Mesendoderm (in vitro differentiated cells): ENCODE results near the gene ZNF419.

Experiments
- DNase-seq: peaks from one replicate; pipeline ENCODE4 v3.0.0; 2013
- H2AK5ac ChIP-seq: 2 replicates; pipeline ENCODE4 v1.6.1; 2013; ENCODE audit warnings: low read length, inconsistent platforms
- H2BK120ac ChIP-seq: 2 replicates; pipeline ENCODE4 v1.6.1; 2013; ENCODE audit warnings: low read depth, mild to moderate bottlenecking, low read length, moderate library complexity, mixed read lengths
- H2BK15ac ChIP-seq: replicated peaks from 2 replicates; pipeline ENCODE4 v1.6.1; 2013; ENCODE audit warnings: low read depth, mild to moderate bottlenecking, moderate library complexity
- H2BK5ac ChIP-seq: 2 replicates; pipeline ENCODE4 v1.6.1; 2013; ENCODE audit warnings: low read length, inconsistent platforms
- H3K18ac ChIP-seq: 2 replicates; pipeline ENCODE4 v1.6.1; 2013; ENCODE audit warnings: mild to moderate bottlenecking, low read length, mixed read lengths
- H3K23ac ChIP-seq: one replicate; pipeline ENCODE4 v1.6.1; 2013; ENCODE audit warnings: low read length
- H3K27ac ChIP-seq: 2 replicates; pipeline ENCODE4 v1.5.1; 2013; ENCODE audit warnings: low read depth, mild to moderate bottlenecking, inconsistent platforms, low read length, moderate library complexity
- H3K27me3 ChIP-seq: 2 replicates; pipeline ENCODE4 v1.6.1; 2013; ENCODE audit warnings: low read length, control low read depth, mild to moderate bottlenecking, inconsistent platforms; ENCODE audit not compliant: insufficient read depth, poor library complexity
- H3K36me3 ChIP-seq: 2 replicates; pipeline ENCODE4 v1.6.1; 2013; ENCODE audit warnings: low read length, inconsistent platforms; ENCODE audit not compliant: control insufficient read depth, insufficient read depth
- H3K4ac ChIP-seq: one replicate; pipeline ENCODE4 v1.6.1; 2013; ENCODE audit warnings: low read depth, mild to moderate bottlenecking, low read length, moderate library complexity
- H3K4me1 ChIP-seq: 2 replicates; pipeline ENCODE4 v1.6.1; 2013; ENCODE audit warnings: low read depth, low read length, inconsistent platforms; ENCODE audit not compliant: control insufficient read depth
- H3K4me2 ChIP-seq: 2 replicates; pipeline ENCODE4 v1.6.1; 2013; ENCODE audit warnings: low read length
- H3K4me3 ChIP-seq: 2 replicates; pipeline ENCODE4 v1.5.1; 2013; ENCODE audit warnings: mild to moderate bottlenecking, low read length
- H3K56ac ChIP-seq: one replicate; pipeline ENCODE4 v1.6.1; 2013; ENCODE audit warnings: low read length
- H3K79me1 ChIP-seq: 2 replicates; pipeline ENCODE4 v1.6.1; 2013; ENCODE audit warnings: low read length, inconsistent platforms
- H3K79me2 ChIP-seq: 2 replicates; pipeline ENCODE4 v1.6.1; 2013; ENCODE audit warnings: mild to moderate bottlenecking, low read length; ENCODE audit not compliant: control insufficient read depth, insufficient read depth
- H3K9ac ChIP-seq: 2 replicates; pipeline ENCODE4 v1.6.1; 2013; ENCODE audit warnings: low read length, inconsistent platforms
- H4K5ac ChIP-seq: one replicate; pipeline ENCODE4 v1.6.1; 2013; ENCODE audit warnings: low read length
- H4K8ac ChIP-seq: one replicate; pipeline ENCODE4 v1.6.1; 2013; ENCODE audit warnings: low read depth, mild to moderate bottlenecking, control low read depth, low read length, moderate library complexity
- WGBS: extraction: QIAGEN DNeasy Blood & Tissue Kit; methylation state at CpG from one replicate; pipeline ENCODE4 v1.1.7; 2013; ENCODE audit warnings: low lambda C conversion rate, missing lambda C conversion rate; ENCODE audit not compliant: insufficient coverage; ENCODE audit errors: extremely low coverage; 5-methylcytosine and 5-hydroxymethylcytosine counted together

Gene ZNF419

GRCh38 chr19:57452307-57452706, 35.2 kb upstream of the ZNF419 start:
- Histone ChIP-seq H4K5ac (no peak overlapping the region), H3K23ac (no peak overlapping the region), H3K4me1 (no peaks in the 10 kb centered on the region), H3K56ac (no peak overlapping the region), H4K8ac (no peak overlapping the region), H3K27me3 (no peaks in the 10 kb centered on the region), H2AK5ac (no peak overlapping the region), H3K18ac (no peak overlapping the region), H3K4ac (no peak overlapping the region), H3K36me3 (no peaks in the 10 kb centered on the region), H3K9ac (no peak overlapping the region), H3K27ac (no peak overlapping the region), H2BK5ac (no peak overlapping the region), H3K79me2 (no peaks in the 10 kb centered on the region), H3K4me3 (no peak overlapping the region), H2BK120ac (no peak overlapping the region), H3K79me1 (no peaks in the 10 kb centered on the region), H3K4me2 (no peak overlapping the region), H2BK15ac (no peak overlapping the region)
- no peak for DNase-seq
- WGBS, result no CpG with 5 or more reads among the region's 3 CpGs

GRCh38 chr19:57465680-57466381, 21.7 kb upstream of the ZNF419 start:
- H4K5ac ChIP-seq, result no peak overlapping the region
- H3K9ac ChIP-seq, result no peak overlapping the region
- H3K79me1 ChIP-seq, result no peaks in the 10 kb centered on the region
- no peaks in the 10 kb centered on the region for H3K79me2 ChIP-seq
- no peak overlapping the region for H3K56ac ChIP-seq
- H4K8ac ChIP-seq, result no peak overlapping the region
- no peak overlapping the region for H2BK120ac ChIP-seq
- no peak overlapping the region for H2BK5ac ChIP-seq
- no CpG with 5 or more reads among the region's 5 CpGs for WGBS
- no peaks in the 10 kb centered on the region for H3K27me3 ChIP-seq
- H2AK5ac ChIP-seq, result no peak overlapping the region
- H2BK15ac ChIP-seq, result no peak overlapping the region
- no peak overlapping the region for H3K23ac ChIP-seq
- H3K18ac ChIP-seq, result no peak overlapping the region
- peak; percentile 79 for DNase-seq
- no peak overlapping the region for H3K4me3 ChIP-seq
- no peak overlapping the region for H3K27ac ChIP-seq
- no peak overlapping the region for H3K4me2 ChIP-seq
- H3K4me1 ChIP-seq, result no peaks in the 10 kb centered on the region
- H3K4ac ChIP-seq, result no peak overlapping the region
- H3K36me3 ChIP-seq, result no peaks in the 10 kb centered on the region

- Histone ChIP-seq H3K9ac (no peak overlapping the region), H3K79me2 (no peaks in the 10 kb centered on the region), H3K56ac (no peak overlapping the region), H2BK120ac (no peak overlapping the region), H3K27ac (no peak overlapping the region), H3K36me3 (no peaks in the 10 kb centered on the region), H2AK5ac (no peak overlapping the region), H2BK5ac (no peak overlapping the region), H3K27me3 (no peaks in the 10 kb centered on the region), H3K4me1 (no peaks in the 10 kb centered on the region), H3K79me1 (no peaks in the 10 kb centered on the region), H3K4ac (no peak overlapping the region), H4K8ac (no peak overlapping the region), H3K23ac (no peak overlapping the region), H3K18ac (no peak overlapping the region), H3K4me3 (no peak overlapping the region), H4K5ac (no peak overlapping the region), H3K4me2 (no peak overlapping the region), H2BK15ac (no peak overlapping the region)
- WGBS, result no CpG with 5 or more reads among the region's 5 CpGs
- no peak for DNase-seq
These were observed 21.1 kb upstream of the ZNF419 start for GRCh38 chr19:57466489-57466888.

GRCh38 chr19:57473646-57474045, 13.9 kb upstream of the ZNF419 start:
- Histone ChIP-seq H2AK5ac (no peak overlapping the region), H3K36me3 (peaks cover 7% of the 10 kb centered on the region), H3K79me2 (no peaks in the 10 kb centered on the region), H2BK5ac (no peak overlapping the region), H2BK120ac (no peak overlapping the region), H4K8ac (no peak overlapping the region), H3K27ac (no peak overlapping the region), H3K4me3 (peak overlapping the region; percentile 24), H2BK15ac (no peak overlapping the region), H3K4me2 (no peak overlapping the region), H3K18ac (no peak overlapping the region), H3K27me3 (no peaks in the 10 kb centered on the region), H3K23ac (no peak overlapping the region), H3K56ac (no peak overlapping the region), H3K4me1 (no peaks in the 10 kb centered on the region), H3K4ac (no peak overlapping the region), H3K79me1 (peaks cover 7% of the 10 kb centered on the region), H4K5ac (no peak overlapping the region), H3K9ac (no peak overlapping the region)
- peak; percentile 50 for DNase-seq
- no CpG with 5 or more reads among the region's 4 CpGs for WGBS

GRCh38 chr19:57477191-57478008, 10.2 kb upstream of the ZNF419 start, which contains the start of gene ZNF772:
TSS of gene ZNF772 (minus strand) at chr19:57477566. CDS start at chr19:57477309, 257 bp downstream.
- H3K4me2 ChIP-seq, result peak within 1 kb of the TSS; percentile 25
- no peaks in the 10 kb centered on the region for H3K79me2 ChIP-seq
- no peaks in the 10 kb centered on the region for H3K27me3 ChIP-seq
- no peak within 1 kb of the TSS for H2BK5ac ChIP-seq
- no peak within 1 kb of the TSS for H2BK15ac ChIP-seq
- H4K8ac ChIP-seq, result no peak within 1 kb of the TSS
- H3K9ac ChIP-seq, result peak within 1 kb of the TSS; percentile 56
- H3K4me1 ChIP-seq, result no peaks in the 10 kb centered on the region
- H3K56ac ChIP-seq, result peak within 1 kb of the TSS; percentile 69
- H3K79me1 ChIP-seq, result peaks cover 7% of the 10 kb centered on the region
- WGBS, result no CpG with 5 or more reads among the region's 38 CpGs
- H3K4ac ChIP-seq, result peak within 1 kb of the TSS; percentile 73
- no peak within 1 kb of the TSS for H3K23ac ChIP-seq
- H3K27ac ChIP-seq, result no peak within 1 kb of the TSS
- H3K18ac ChIP-seq, result no peak within 1 kb of the TSS
- no peak within 1 kb of the TSS for H4K5ac ChIP-seq
- peak within 1 kb of the TSS; percentile 58 for H3K4me3 ChIP-seq
- no peak within 1 kb of the TSS for H2AK5ac ChIP-seq
- H3K36me3 ChIP-seq, result peaks cover 7% of the 10 kb centered on the region
- no peak within 1 kb of the TSS for H2BK120ac ChIP-seq
- DNase-seq, result peak; percentile 99
